COR-L47 (cell line): ENCODE results near the gene VCL.
"Not testable (repeated sequence)": the region's sequence is repeated elsewhere in the genome, so short reads cannot be mapped to it uniquely, and the experiment has no call there.

ENCODE experiments used
- DNase-seq: peaks from one replicate; lab custom pipeline; 2025; lab: John Stamatoyannopoulos, UW

The VCL gene

DNA sequence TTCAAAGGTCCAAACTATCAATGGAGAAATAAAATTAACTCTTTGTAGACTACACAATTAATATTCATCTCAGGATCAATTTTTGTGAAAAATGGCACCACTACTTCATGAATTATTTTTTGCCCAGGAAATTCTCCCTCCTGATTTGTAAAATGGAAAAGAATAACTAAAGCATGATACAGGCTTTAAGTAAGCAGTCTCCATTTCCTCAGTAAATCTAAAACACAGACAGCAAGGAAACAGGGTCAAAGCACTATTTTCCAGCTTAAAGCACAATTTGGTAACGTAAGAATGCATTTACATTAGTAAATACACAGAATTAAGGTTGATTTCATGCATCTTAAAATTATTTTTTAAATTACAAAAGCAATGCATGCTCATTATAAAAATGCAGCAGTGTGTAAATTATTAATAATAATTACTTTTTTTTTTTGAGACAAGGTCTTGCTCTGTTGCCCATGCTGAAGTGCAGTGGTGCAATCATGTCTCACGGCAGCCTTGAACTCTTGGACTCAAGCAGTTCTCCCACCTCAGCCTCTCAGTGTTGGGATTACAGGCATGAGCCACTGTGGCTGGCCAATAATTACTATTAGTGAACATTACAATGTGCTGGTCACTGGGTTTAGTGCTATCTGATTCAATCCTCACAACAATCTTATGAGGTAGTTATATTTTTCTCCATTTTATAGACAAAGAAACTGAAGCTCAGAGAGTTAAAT is 26.1 kb upstream of the VCL start:
- no peak for DNase-seq

DNA sequence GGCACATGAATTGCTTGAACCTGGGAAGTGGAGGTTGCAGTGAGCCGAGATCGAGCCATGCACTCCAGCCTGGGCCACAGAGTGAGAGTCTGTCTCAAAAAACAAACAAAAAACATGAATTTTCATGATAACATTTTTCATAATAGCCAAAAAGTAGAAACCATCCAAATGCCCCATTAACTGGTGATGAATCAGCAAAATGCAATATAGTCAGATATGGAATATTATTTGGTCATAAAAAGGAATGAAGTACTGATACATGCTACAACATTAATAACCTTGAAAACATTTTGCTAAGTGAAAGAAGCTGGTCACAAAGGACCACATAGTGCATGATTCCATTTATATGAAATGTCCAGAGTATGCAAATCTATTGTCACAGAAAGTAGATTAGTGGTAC is 24.5 kb upstream of the VCL start:
- DNase-seq: no peak

- no peak for DNase-seq
These were observed 23.5 kb upstream of the VCL start for GRCh38 chr10:73974309-73974946.

GRCh38 chr10:73975388-73975787 is 22.5 kb upstream of the VCL start:
- no peak for DNase-seq

GRCh38 chr10:73979141-73979808 is 18.6 kb upstream of the VCL start:
- DNase-seq: no peak

GRCh38 chr10:73979809-73980433 is 18.0 kb upstream of the VCL start:
- no peak for DNase-seq

- no peak for DNase-seq
These were observed 16.1 kb upstream of the VCL start for GRCh38 chr10:73981812-73982211.

- DNase-seq: no peak
These were observed 14.5 kb upstream of the VCL start for GRCh38 chr10:73983096-73984047.

- no peak for DNase-seq
These were observed 8.2 kb upstream of the VCL start for GRCh38 chr10:73989594-73990150.

DNA sequence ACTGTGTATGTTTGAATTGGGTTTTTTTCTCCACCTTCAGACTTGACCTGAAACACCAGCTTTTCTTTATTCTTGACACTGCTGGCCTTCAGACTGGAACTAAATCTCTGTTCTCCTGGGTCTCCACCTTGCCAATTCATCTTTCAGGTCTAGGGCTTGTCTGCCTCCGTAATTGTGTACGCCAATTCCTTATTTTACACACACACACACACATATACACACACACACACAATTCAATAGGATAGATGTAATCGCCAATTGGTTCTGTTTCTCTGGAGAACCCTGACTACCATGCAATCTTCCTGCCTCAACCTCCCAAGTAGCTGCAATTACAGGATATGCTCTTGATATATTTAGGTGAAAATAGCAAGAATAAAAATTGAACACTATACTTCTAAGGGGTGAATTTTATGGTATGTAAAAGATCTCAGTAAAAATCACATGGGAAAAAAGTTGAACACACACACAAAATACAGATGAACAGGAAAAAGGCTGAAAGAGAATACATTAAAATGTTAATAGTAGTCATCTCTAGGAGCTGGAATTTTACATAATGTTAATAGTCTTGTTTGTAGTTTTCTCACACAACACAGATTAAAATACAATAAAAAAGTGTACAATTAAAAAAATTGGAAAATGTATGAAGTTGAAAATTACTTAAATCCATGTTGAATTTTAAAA is 6.6 kb upstream of the VCL start:
- DNase-seq: no peak

GRCh38 chr10:73991884-73992245 is 6.1 kb upstream of the VCL start:
- DNase-seq: no peak

DNA sequence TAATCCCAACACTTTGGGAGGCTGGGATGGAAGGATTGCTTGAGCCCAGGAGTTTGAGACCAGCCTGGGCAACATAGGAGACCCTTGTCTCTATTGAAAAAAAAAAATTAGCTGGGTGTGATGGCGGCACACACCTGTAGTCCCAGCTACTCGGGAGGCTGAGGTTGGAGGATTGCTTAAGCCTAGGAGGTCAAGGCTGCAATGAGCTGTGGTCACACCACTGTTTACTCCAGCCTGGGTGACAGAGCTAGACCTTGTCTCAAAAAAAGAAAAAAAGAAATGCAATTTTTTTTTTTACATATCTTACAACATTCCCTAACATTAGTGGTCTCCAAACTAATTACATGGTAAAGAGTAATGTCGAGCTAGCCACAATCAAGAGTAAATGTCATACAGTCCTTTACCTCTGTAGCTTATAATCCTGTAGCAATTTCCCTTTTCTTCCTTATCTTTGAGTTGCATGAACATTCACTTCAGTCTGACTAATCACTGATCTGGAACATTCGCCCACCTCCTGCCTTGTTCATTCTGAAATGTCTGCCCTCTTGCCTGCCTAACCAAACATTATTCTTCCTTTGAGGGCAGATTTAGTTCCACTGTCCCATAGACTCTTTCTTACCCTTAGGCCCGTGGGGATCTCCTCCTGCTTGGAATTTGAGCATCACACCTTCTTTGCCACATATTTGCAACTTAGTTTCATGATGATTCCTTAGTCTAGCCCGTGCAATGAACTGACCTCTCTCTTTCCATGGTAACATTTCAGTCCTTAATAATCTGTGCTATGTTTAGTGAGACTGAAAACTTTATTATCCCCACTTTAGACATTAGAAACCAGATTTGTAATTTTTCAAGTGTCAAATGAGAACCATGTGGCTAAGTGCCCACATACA is 4.8 kb upstream of the VCL start:
- DNase-seq: no peak

- DNase-seq: no peak
These were observed 2.9 kb upstream of the VCL start for GRCh38 chr10:73995035-73995358.

DNA sequence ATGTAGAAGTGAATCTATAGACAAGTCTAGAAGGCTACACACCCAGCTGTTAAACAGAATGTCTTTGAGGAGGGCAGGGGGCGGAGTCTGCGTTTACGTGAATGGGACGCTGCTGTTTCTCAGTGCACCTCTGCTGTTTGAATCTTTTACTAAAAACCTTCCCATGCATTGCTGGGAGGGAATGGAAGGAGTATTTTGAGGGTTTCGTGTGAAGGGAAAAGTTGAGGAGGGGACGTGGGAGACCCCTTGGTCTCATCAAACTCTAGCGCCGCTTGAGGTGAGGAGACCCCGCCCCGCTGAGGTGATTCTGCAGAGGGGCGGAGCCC is 492 bp upstream of the VCL start:
- peak; percentile 14 for DNase-seq

DNA sequence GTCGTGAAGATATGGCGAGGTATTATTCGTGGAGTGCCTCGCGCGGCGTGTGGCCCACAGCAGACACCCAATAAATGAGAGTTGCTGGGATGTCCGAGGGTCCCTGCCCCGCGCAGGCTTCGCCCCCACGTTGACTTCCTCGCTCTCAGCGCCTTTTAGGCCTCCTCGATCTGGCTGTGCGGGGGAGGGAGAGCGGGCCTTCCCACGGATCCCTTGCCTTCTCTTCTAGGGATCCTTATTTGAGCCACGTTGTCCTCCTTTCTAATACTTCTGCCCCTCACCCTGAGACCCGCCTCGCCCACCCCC is 660 bp downstream of the VCL start:
- DNase-seq: no peak

GRCh38 chr10:73998929-73999691 is 1.2 kb downstream of the VCL start:
- DNase-seq: peak; percentile 13

GRCh38 chr10:73999703-74000102 is 1.8 kb downstream of the VCL start:
- DNase-seq: no peak

DNA sequence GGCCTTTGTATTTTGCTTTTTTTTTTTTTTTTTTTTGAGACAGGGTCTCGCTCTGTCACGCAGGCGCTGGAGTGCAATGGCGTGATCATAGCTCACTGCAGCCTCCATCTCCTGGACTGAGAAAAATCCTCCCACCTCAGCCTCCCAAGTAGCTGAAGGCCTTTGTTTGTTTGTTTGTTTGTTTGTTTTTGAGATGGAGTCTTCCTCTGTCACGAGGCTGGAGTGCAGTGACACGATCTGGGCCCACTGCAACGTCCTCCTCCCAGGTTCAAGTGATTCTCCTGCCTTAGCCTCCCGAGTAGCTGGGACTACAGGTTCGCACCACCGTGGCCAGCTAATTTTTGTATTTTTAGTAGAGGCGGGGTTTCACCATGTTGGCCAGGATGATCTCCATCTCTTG is 2.3 kb downstream of the VCL start:
- not testable (repeated sequence) for DNase-seq

GRCh38 chr10:74000892-74001669 is 3.2 kb downstream of the VCL start:
- DNase-seq: no peak
